ENCODE results near the gene CBFB. TPM values are rescaled to one million over a fixed set of nuclear protein-coding genes. Genes with fewer than 3 reads are reported as not detected.

CBFB gene
- total and polyA plus RNA-seq, 2 of the 13 experiments (the other 11 are each of a cell fraction or from before 2014, with no cell fraction given) = 22.1 to 70.8 TPM

- H3K79me2 ChIP-seq (ENCODE audit: insufficient read depth, low read length) = peaks cover 9% of the 10 kb centered on the region
- TF ChIP-seq SP1 (IDR thresholded peaks at IDR 0.05) (no peak), SP1 (CRISPR knock-in tag; IDR thresholded peaks at IDR 0.05) (no peak), RAD51 (IDR thresholded peaks at IDR 0.05; ENCODE audit: borderline replicate concordance) (peak; percentile 49; the same call in 1 of the 2 replicates), ZNF326 (CRISPR knock-in tag; IDR thresholded peaks at IDR 0.05; ENCODE audit: borderline replicate concordance) (no peak)
- in situ Hi-C loops (cut with HindIII; ENCODE audit: extremely low pct_ligation_motif_present, low pct_unique_long_range_greater_than_20kb) = no loop called here
- no peaks in the 10 kb centered on the region; a peak in 1 of 5 replicates for H3K27me3 ChIP-seq (ENCODE audit: control insufficient read depth in 1 of 2, insufficient read depth in 2 of 2, low read length in 2 of 2)
- H4K20me1 ChIP-seq (ENCODE audit: insufficient read depth, low read length) = no peaks in the 10 kb centered on the region; the same call in 1 of the 2 replicates
- no TSS peak for BruUV-seq (replicated peaks)
- ATAC-seq = no peak
- CTCF ChIA-PET (ENCODE audit: low intra/inter-chr PET ratio, low total read pairs) = interaction anchor here (2.4 kb wide), 1 partner anchor 50 kb away, joined by 20 read pairs; no protein-coding TSS in a partner anchor
- H3K4me1 ChIP-seq (ENCODE audit: insufficient read depth, low read length) = peaks cover 15% of the 10 kb centered on the region
- intact Hi-C loops (cut with micrococcal nuclease; ENCODE audit: unreplicated experiment) = no loop called here
- no peak overlapping the region for H3K27ac ChIP-seq (ENCODE audit: extremely low read length, insufficient read depth, low read length)
- no peak for DNase-seq (ENCODE audit: low spot score)
- no peaks in the 10 kb centered on the region for H3K9me3 ChIP-seq (ENCODE audit: low read length)
- H3K4me2 ChIP-seq (ENCODE audit: low read depth, low read length) = no peak overlapping the region
- H3K4me3 ChIP-seq (replicated peaks in 1 of 3; ENCODE audit: insufficient read depth in 1 of 3, low read depth in 2 of 3, low read length in 3 of 3) = no peak overlapping the region
- no peak overlapping the region for H2AFZ ChIP-seq (ENCODE audit: low read length)
- H3K9ac ChIP-seq (ENCODE audit: insufficient read depth, low read depth, low read length) = no peak overlapping the region
- no peak for FAIRE-seq
- peaks cover 0 to 3% of the 10 kb centered on the region in 2 experiments; a peak in 2 of 5 replicates for H3K36me3 ChIP-seq (replicated peaks in 1 of 2; ENCODE audit: control insufficient read depth in 1 of 2, insufficient read depth in 2 of 2, low read length in 2 of 2)
- POLR2A ChIA-PET = interaction anchor here (1.0 to 1.3 kb wide), 2 partner anchors 45 to 49 kb away, joined by 3 read pairs; no protein-coding TSS in a partner anchor
- WGBS (ENCODE audit: low lambda C conversion rate) = 68% methylated on average over 5 of the region's 5 CpGs
These were observed 76.9 kb downstream of the CBFB start for GRCh38 chr16:67105881-67106280.

GRCh38 chr16:67108489-67108888 is 79.5 kb downstream of the CBFB start:
- Histone ChIP-seq H3K79me2 (ENCODE audit: insufficient read depth, low read length) (peaks cover 33% of the 10 kb centered on the region), H3K4me3 (replicated peaks in 1 of 3; ENCODE audit: insufficient read depth in 1 of 3, low read depth in 2 of 3, low read length in 3 of 3) (no peak overlapping the region; a peak in 1 of 6 replicates), H3K9me3 (ENCODE audit: low read length) (no peaks in the 10 kb centered on the region), H3K4me2 (ENCODE audit: low read depth, low read length) (peak overlapping the region; percentile 91), H3K36me3 (replicated peaks in 1 of 2; ENCODE audit: control insufficient read depth in 1 of 2, insufficient read depth in 2 of 2, low read length in 2 of 2) (no peaks in the 10 kb centered on the region), H4K20me1 (ENCODE audit: insufficient read depth, low read length) (no peaks in the 10 kb centered on the region; the same call in 1 of the 2 replicates), H3K4me1 (ENCODE audit: insufficient read depth, low read length) (peaks cover 41% of the 10 kb centered on the region), H3K27me3 (ENCODE audit: control insufficient read depth in 1 of 2, insufficient read depth in 2 of 2, low read length in 2 of 2) (no peaks in the 10 kb centered on the region; a peak in 1 of 5 replicates), H3K27ac (ENCODE audit: extremely low read length, insufficient read depth, low read length) (peak overlapping the region; percentile 90), H3K9ac (ENCODE audit: insufficient read depth, low read depth, low read length) (peak overlapping the region; percentile 92; the same call in 1 of the 2 replicates), H2AFZ (ENCODE audit: low read length) (no peak overlapping the region)
- BruUV-seq (replicated peaks) = no TSS peak
- ATAC-seq (no peak), DNase-seq (ENCODE audit: low spot score) (no peak), FAIRE-seq (no peak)
- intact Hi-C loops (cut with micrococcal nuclease; ENCODE audit: unreplicated experiment) = loop anchor here (2.0 kb wide), 1 partner anchor 90 kb away; no protein-coding TSS in a partner anchor
- in situ Hi-C loops (cut with HindIII; ENCODE audit: extremely low pct_ligation_motif_present, low pct_unique_long_range_greater_than_20kb) = no loop called here
- WGBS (ENCODE audit: low lambda C conversion rate) = 96% methylated on average over 6 of the region's 6 CpGs
- TF ChIP-seq ZNF264 (CRISPR knock-in tag; IDR thresholded peaks at IDR 0.05) = no peak
- TF ChIP-seq NFYC (CRISPR knock-in tag; IDR thresholded peaks at IDR 0.05) = no peak
- TF ChIP-seq ZNF558 (CRISPR knock-in tag; IDR thresholded peaks at IDR 0.05; ENCODE audit: borderline replicate concordance) = no peak
- TF ChIP-seq HNF4G (IDR thresholded peaks at IDR 0.05; ENCODE audit: borderline replicate concordance, low read depth, low read length) = no peak
- TF ChIP-seq HNF4G (CRISPR knock-in tag; IDR thresholded peaks at IDR 0.05; ENCODE audit: borderline replicate concordance, low read depth) = no peak
- TF ChIP-seq ZNF121 (CRISPR knock-in tag; IDR thresholded peaks at IDR 0.05) = peak; percentile 53; the same call in 1 of the 2 replicates
- no peak for TF ChIP-seq XBP1 (CRISPR knock-in tag; IDR thresholded peaks at IDR 0.05)
- TF ChIP-seq GTF3A (CRISPR knock-in tag; conservative IDR thresholded peaks at IDR 0.05) = no peak
- TF ChIP-seq IKZF4 (CRISPR knock-in tag; IDR thresholded peaks at IDR 0.05; ENCODE audit: borderline replicate concordance, low read depth, not compliant biosample characterization) = no peak
- TF ChIP-seq FOXP4 (CRISPR knock-in tag; IDR thresholded peaks at IDR 0.05) = no peak
- ChIA-PET CTCF (ENCODE audit: low intra/inter-chr PET ratio, low total read pairs) (interaction anchor here (1.2 kb wide), 1 partner anchor 47 kb away, joined by 3 read pairs; no protein-coding TSS in a partner anchor), POLR2A (interaction anchor here (1.1 kb wide), 1 partner anchor 81 kb away, joined by 3 read pairs; no protein-coding TSS in a partner anchor)
